Kidney epithelial cell (primary cell): ENCODE measurements around the gene IL1RN. TPM values are rescaled to one million over a fixed set of nuclear protein-coding genes. Genes with fewer than 3 reads are reported as not detected.

ENCODE experiments used
- DNase-seq: peaks from one replicate; pipeline ENCODE4 v3.0.0-alpha.2; 2010; ENCODE audit warnings: low read depth
- H3K27me3 ChIP-seq: 2 replicates; pipeline ENCODE4 v1.6.0; 2011; ENCODE audit warnings: low read length; ENCODE audit not compliant: control insufficient read depth, insufficient read depth
- H3K36me3 ChIP-seq: 2 replicates; pipeline ENCODE4 v1.5.1; 2011; ENCODE audit warnings: low read length; ENCODE audit not compliant: control insufficient read depth, insufficient read depth
- H3K4me3 ChIP-seq: 2 replicates; pipeline ENCODE4 v1.5.1; 2011; ENCODE audit warnings: low read depth, mild to moderate bottlenecking, control low read depth, low read length
- CTCF ChIP-seq: IDR thresholded peaks from 2 replicates; pipeline ENCODE4 v1.5.1; 2011; ENCODE audit warnings: mild to moderate bottlenecking, moderate library complexity, low read length, control low read depth, inconsistent platforms; ENCODE audit not compliant: insufficient read depth, poor library complexity, severe bottlenecking
- total RNA-seq: library from RNA; depleted of rRNA; stranded (reverse); fragments of >200 nt; gene quantifications from 2 replicates; pipeline ENCODE4 v1.2.3, GENCODE V29; 2015

Gene IL1RN
- total RNA-seq, 1 donor from 2014 or later, result 11.3 TPM

- TF ChIP-seq CTCF, result no peak
- no peaks in the 10 kb centered on the region for H3K27me3 ChIP-seq
- DNase-seq, result no peak
- no peaks in the 10 kb centered on the region for H3K36me3 ChIP-seq
- no peak overlapping the region for H3K4me3 ChIP-seq
Observed at GRCh38 chr2:113180131-113180946, 52.9 kb downstream of the IL1RN start.

- TF ChIP-seq CTCF, result no peak
- Histone ChIP-seq H3K27me3 (no peaks in the 10 kb centered on the region), H3K36me3 (no peaks in the 10 kb centered on the region), H3K4me3 (no peak overlapping the region)
- no peak for DNase-seq
Observed at GRCh38 chr2:113181258-113182051, 54.1 kb downstream of the IL1RN start.

- no peak overlapping the region for H3K4me3 ChIP-seq
Observed at GRCh38 chr2:113182471-113183260, 55.3 kb downstream of the IL1RN start.

GRCh38 chr2:113183264-113183663 lies 55.9 kb downstream of the IL1RN start:
- DNase-seq, result no peak
- Histone ChIP-seq H3K36me3 (no peaks in the 10 kb centered on the region), H3K27me3 (no peaks in the 10 kb centered on the region), H3K4me3 (no peak overlapping the region)
- TF ChIP-seq CTCF, result no peak

More at GRCh38 chr2:113182471-113183260, 55.3 kb downstream of the IL1RN start:
- no peak for DNase-seq
- Histone ChIP-seq H3K36me3 (no peaks in the 10 kb centered on the region), H3K27me3 (no peaks in the 10 kb centered on the region)
- TF ChIP-seq CTCF, result no peak

Other genes with a start within 250 kb of the IL1RN start
- gene IL37, start 216.4 kb upstream of the IL1RN start, total RNA-seq, result not detected in 2 replicates
- not detected in 2 replicates for gene IL36G, start 149.6 kb upstream of the IL1RN start, total RNA-seq
- not detected in 2 replicates for gene IL36A, start 122.1 kb upstream of the IL1RN start, total RNA-seq
- gene IL36B, start 74.7 kb upstream of the IL1RN start, total RNA-seq, result not detected in 2 replicates
- gene IL36RN, start 68.4 kb upstream of the IL1RN start, total RNA-seq, result 0.04 and 0.34 TPM in 2 replicates
- gene IL1F10, start 59.6 kb upstream of the IL1RN start, total RNA-seq, result not detected in 2 replicates
- 12.1 and 13.9 TPM in 2 replicates for gene PSD4, start 46.4 kb downstream of the IL1RN start, total RNA-seq
- gene PAX8, start 151.3 kb downstream of the IL1RN start, total RNA-seq, result 118 and 142 TPM in 2 replicates